Measurements from ENCODE around the gene ETNK2.
"Not testable (repeated sequence)": the region's sequence is repeated elsewhere in the genome, so short reads cannot be mapped to it uniquely, and the experiment has no call there.

ETNK2 gene

DNA sequence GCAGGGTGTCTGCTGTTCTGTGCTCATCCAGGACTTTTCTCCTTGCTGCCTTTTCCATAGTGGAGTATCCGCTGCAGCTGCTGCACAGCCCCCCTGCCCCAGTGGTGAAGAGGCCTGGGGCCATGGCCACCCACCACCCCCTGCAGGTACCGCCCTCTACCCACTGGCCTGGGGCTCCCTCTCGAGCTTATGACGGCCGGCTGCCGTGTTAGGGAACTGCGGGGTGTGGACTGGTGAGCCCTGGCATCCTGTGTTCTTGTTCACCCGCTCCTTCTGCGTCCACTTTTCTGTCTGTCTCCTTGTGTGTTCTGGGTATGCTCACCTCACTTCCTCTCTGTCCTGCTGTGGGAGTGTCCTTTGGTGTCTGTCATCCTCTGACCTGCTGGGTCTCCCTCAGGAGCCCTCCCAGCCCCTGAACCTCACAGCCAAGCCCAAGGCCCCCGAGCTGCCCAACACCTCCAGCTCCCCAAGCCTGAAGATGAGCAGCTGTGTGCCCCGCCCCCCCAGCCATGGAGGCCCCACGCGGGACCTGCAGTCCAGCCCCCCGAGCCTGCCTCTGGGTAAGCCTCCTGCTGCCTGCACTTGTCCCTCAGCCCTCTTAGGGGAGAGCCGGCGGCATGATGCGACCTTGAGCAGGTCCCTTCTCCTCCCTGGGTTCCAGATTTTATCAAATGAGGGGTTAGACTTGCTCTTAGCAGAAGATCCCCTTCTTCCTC is 29.8 kb downstream of the ETNK2 start:
- DNase-seq = no peak

DNA sequence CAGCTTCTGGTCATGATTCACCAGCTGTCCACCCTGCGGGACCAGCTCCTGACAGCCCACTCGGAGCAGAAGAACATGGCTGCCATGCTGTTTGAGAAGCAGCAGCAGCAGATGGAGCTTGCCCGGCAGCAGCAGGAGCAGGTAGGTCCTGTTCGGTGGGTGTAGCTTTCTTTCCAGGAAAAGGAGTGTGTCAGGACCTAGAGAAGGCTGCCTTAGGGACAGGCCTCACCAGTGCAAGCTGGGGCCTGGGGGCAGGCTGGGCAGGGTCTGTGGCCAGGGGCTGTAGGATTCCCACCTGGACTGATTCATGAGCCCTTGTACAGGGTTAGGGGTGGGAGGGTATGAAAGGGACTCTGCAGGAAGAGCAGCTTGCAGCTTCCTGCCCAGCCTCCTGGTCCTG is 35.3 kb downstream of the ETNK2 start:
- DNase-seq = no peak

DNA sequence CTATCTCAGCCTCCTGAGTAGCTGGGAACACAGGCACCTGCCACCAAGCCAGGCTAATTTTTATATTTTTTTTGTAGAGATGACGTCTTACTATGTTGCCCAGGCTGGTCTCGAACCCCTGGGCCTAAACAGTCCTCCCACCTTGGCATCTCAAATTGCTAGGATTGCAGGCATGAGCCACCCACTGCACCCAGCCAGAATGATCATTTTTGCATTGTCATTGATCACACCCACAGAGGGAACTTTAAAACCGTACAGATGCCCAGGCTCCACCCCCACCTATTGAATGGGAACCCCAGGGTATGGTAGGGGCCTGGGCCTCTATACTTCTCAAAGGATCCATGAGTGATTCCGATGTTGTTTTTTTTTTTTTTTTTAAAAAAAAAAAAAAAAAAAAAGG is 36.7 kb downstream of the ETNK2 start:
- DNase-seq = no peak

DNA sequence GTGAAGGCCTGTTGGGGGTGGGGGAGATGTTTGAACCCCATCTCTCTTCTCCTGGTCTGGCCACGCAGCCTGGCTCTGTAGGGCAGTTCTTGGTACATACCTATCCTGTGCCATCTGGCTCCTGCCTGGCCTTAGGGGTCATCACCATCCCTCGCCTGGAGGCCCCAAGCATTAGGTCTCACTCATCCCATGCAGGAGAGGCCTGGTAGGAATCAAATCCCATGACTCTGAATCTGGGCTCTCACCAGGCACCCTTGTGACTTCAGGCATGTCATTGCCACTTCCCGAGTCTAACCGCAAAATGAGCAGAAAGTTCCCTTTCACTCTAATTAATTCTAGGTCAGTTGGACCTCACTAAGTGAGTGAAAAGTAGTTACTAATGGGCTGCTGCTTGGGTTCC is 37.2 kb downstream of the ETNK2 start:
- no peak for DNase-seq

DNA sequence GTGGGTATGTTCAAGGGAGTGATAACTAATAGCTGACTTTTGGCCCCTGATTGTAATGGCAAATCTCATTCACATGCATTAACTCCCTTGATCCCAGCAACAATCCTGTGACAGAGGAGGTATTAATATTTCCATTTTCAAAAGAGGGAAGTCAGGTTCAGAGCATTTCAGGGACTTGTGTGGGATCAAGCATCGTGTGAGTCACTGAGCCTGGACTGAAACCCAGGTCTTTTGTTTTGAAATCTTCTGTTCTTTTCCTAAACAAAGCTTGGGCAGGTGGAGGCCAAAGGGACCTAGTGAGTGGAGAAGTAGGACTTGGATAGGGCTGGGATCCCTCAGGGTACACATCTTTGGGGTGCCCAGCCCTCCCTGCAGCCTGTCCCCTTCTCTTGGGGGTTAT is 37.9 kb downstream of the ETNK2 start:
- DNase-seq = no peak

DNA sequence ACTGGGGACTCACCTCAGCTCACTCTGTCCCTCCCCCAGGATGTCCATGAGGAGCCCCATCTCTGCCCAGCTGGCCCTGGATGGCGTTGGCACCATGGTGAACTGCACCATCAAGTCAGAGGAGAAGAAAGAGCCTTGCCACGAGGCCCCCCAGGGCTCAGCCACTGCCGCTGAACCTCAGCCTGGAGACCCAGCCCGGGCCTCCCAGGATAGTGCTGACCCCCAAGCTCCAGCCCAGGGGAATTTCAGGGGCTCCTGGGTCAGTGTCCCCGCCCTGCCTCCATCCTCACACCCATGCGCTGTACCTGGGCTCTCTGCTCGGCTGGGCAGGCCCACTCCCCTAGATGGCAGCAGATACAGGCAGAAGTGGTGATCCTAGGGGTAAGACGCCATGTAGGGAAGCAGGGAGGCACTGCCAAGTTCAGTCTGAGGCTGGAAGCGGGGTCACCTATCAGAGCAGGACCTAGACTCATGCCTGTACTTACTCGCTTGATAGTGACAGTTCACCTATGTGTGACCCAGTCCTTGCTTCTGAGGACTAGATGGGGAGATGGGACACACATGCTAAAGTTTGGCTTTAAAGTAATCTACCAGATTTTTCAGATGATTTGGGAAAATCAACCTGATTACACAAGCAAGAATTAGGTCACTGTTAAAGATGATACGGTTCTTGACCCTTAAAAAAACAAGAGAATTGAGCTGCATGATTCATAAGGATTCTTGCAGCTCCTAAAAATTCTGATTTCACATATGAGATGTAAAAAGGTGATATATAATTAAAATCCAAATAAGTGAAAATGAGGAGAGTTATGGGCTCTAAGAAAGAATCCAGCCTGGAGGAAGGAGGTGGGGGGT is 38.7 kb downstream of the ETNK2 start:
- DNase-seq = no peak

DNA sequence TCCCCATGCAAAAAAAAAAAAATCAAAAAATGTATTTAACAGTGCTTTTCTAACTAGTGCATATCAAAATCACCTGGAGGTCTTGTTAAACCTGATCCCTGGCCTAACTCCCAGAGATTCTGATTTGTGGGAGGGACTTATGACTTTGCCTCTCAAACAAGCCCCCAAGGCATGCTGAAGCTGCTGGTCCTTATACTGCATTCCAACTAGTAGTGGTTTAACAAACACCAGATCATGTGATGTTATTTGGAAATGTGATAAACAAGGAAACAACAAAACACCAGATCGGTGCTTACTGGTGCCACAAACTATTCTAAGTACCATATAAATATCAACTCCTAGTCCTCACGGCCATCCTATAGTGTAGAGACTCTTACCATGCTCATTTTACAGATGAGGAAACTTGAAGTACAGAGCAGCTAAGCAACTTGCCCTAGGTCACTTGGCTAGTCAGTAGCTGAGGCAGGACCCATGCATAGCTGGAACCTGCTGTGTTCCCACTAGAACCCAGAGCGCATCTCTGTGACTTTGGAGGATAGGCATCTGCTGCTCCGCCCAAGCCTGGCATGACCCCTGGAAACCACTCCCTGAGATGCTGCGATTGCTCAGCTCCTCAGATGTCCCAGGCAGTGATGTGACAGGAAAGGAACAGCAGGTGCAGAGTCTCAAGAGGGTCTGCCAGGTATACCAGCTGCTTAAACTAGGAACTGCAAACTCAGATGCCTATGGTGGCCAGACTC is 40.8 kb downstream of the ETNK2 start:
- no peak for DNase-seq

DNA sequence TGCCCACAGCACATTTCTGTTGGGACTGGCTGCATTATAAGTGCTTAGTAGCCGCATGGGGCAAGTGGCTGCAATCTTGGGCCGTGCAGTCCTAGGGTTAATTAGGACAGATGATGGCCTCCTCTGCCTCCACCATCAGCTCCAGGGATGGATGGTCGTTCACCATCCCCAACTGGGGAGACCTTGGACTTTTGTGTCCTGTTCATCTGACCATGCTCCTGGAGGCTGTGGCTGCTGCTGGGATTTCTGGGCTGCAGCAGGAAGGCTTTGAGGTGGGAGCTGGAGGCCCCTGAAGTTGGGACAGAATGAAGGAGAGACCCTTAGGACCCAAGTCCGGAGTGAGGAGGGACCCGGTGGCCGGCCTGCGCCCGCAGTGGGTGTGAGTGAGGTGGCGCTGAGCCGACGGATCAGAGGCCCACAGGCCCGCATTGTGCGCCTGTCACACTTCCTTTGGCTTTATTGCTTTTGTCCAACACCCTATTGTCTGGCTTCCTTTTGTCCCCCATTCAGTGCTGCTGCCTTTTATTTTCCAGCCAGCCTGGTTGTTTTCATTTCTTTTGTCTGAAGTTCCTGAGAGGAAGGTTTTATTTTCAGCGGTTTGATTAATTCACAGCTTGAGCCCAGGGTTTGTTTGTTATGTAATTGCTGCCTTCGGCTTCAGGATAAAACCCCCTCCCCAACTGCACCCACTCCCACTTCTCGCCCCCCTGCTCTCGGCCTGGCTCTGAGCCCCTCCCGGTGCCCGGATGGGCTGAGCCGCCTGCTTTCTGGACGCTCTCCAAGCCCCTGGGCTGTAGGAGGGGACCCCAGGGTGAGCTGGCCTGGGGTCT is 43.3 kb downstream of the ETNK2 start:
- DNase-seq = no peak

DNA sequence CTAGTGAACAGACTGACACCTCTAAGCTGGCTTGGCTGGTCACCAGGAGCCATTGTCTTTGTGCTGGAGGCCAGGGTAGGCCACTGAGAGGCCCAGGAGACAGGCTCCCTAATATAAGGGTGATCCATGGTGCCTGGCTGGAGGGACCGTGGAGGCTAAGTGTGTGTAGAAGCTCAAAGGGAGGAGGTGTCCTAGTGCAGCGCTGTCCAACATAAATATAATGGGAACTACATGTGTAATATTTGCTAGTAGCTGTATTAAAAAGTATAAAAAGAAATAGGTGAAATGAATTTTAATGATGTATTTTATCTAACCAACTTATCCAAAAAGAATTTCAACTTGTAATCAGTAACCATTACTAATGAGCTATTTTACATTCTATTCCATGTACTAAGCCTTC is 44.0 kb downstream of the ETNK2 start:
- no peak for DNase-seq

DNA sequence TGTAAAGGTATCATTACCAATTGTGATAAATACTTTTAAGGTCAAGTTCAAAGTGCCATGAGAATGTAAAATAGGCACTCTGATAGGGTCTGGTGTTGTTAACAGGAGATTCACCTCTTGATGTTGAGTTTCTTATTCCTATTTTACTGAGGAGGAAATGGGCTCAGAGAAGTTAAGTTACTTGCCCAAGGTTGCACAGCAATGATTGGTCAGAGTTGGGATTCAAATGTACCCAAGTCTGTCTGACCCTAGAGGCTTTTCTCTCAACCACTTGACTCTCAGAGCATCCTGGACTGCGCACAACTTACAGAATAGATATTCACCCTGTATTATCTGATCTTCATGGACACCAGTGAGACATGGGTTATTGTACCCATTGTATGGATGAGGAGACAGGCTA is 45.0 kb downstream of the ETNK2 start:
- DNase-seq = no peak

DNA sequence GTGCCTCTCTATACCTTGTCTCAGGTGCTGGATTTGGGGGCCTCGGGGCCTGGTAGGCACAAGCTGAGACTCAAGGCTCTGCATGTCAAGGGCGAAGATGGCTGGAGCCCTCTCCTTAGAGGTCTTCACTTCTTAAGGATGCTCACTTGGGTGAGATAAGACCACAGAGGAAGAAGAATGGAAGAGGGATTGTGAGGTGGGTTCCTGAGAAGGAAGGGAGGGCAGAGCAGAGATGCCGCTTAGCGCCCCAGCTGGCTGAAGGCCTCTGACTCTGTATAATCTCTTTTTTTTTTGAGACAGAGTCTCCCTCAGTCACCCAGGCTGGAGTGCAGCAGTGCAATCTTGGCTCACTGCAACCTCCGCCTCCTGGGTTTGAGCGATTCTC is 46.7 kb downstream of the ETNK2 start:
- DNase-seq = no peak

DNA sequence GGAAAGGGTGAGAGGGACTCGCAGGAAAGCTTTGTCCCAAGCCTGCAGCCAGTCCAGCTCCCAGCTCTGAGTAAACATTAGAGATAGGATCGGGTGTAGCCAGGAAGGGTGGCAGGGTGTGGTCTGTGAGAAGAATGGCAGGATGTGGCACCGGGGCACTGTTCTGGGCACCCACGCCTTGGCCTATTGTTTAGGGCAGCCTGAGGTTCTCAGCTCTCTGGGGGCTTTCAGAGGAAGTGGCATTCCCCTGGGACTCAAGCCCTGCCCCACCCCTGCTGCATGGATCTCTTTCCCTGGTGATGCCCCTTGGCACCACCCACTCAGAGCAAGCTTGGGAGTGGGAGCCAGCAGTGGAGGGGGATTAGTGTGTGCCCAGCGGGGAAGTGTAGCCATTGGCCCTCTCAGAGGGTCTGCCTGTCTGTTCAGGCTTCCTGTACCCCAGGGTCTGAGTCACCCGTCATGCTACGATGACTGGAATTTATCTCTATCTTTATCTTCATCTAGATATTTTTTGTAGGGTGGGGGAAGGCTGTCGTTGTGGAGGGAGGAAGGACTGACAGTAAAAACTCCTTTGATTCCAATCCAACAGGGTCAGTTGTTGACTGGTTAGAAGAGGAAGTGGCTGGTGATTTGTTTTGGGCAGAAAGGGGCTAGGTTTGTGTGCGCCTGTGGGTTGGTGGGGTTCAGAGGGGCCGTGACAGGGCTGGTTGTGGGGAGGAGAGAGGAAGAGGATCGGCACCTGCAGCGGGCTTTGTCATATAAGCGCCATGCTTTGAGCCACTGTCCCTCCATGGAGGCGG is 47.3 kb downstream of the ETNK2 start:
- no peak for DNase-seq

DNA sequence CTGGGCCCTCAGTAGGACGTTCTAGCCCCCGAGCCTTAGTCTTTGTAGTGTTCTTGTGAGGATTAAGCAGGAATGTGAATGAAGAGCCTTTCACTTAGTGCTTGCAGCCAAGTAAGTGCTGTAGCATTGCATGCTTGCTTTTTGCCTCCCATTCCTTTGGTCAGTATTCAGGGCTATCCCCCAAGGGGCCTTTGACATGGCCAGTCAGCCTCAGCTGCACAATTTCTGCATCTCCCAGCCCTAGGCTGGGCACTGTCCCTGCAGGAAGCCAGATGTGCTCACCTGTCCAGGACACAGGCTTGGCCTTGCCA is 48.5 kb downstream of the ETNK2 start:
- DNase-seq = no peak

DNA sequence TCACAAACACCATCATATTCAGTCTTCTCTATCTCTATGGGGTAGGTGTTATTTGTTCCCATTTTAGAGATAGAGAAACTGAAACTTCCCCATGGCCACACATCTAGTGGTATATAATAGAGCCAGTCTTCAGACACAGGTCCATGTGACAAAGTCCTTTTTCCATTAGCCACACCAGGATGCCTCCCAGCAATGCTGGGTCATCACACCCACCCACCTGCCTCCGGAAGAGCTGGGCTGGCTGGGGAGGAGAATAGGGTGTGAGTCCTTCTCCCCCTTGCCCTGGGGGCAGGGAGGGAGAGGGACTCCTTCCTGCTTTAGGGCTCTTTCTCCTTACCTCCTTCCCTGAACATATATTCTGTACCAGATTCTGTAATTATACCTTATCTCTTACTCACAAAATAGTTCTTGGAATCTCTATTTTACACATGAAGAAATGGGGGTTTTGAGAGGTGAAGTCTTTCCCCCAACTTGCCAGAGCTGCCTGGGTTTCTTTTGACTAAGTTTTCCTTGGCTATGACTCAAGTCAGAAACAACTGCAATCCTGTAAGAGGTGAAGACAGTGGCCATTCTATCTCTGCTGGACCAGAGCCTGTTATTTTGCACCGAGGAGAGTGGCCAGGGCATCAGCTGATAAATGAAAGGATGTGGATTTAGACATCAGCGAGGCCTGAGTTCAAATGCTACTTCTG is 49.0 kb downstream of the ETNK2 start:
- DNase-seq = no peak

DNA sequence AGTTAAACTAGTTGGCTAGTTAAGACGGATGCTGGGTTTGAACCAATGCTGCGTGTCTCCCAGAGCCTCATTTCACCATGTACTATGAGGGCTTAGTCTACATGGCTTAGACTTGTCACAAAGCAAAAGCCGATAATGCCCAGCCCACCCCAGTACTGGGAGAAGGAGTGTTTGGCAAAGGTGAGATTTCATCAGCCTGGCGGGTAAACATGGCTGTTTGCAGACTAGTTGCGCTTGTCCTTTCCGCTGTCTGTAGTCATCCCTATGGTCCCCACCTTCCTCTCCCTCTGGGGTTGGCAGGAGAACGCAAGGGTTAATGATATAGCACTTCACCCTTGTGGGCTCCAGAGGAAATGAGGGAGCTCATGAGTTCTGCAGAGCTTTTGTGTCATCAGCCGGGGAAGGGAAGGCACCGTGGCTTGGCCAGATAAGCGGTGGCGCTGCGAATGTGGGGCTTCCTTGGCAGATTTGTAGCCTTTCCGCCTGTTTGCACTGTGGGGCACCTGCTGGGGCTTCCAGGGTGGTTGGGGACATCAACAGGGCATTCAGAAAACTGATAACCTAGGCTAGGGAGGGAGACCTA is 49.7 kb downstream of the ETNK2 start:
- DNase-seq = no peak

DNA sequence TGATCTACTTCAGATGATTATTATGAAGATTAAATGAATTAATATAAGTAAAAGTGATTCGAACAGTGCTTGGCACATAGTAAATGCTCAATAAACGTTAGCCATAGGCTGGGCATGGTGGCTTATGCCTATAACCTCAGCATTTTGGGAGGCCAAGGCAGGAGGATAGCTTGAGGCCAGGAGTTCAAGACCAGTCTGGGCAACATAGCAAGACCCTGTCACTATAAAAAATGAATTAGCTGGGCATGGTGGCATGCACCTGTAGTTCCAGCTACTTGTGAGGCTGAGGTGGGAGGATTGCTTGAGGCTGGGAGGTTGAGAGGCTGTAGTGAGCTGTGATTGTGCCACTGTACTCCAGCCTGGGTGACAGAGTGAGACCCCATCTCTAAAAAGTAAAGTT is 52.1 kb downstream of the ETNK2 start:
- DNase-seq = not testable (repeated sequence)

DNA sequence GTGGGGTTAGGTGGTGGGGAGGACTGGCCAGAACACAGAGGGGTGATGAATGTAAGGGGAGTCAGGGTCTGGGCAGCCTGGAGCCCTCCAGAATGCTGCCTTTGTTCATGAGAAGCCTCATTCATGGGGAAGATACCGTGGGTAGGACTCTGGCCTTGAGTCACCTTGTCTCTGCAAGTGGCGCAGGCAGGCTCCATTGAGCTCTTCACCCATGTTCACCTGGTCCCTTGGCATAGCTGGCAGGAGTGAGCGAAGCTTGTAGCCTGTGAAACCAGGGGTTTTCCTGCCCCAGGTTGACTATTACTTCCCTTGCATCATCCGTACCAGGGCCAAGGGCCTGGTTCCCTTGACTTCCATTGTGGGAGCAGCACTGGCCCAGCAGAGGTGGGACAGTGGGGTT is 53.2 kb downstream of the ETNK2 start:
- DNase-seq = no peak

DNA sequence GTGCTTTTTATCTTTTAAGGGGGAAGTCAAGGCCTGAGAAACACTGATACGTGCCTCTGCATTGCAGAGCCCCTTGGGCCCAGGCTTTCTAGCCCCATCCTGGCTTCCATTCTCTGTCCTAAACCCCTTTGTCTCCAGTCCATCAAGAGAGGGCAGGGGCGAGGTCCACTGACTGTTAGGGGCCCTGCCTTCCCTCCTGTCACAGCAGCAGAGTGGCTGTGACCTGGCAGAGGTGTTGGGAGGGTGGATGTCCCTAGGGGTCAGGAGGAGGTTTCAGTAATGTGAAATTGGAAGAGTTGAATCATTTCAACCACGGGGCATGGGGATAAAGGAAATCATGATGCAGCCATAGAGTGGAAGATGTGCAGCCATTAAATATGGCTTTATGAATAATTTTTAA is 54.9 kb downstream of the ETNK2 start:
- DNase-seq = no peak

DNA sequence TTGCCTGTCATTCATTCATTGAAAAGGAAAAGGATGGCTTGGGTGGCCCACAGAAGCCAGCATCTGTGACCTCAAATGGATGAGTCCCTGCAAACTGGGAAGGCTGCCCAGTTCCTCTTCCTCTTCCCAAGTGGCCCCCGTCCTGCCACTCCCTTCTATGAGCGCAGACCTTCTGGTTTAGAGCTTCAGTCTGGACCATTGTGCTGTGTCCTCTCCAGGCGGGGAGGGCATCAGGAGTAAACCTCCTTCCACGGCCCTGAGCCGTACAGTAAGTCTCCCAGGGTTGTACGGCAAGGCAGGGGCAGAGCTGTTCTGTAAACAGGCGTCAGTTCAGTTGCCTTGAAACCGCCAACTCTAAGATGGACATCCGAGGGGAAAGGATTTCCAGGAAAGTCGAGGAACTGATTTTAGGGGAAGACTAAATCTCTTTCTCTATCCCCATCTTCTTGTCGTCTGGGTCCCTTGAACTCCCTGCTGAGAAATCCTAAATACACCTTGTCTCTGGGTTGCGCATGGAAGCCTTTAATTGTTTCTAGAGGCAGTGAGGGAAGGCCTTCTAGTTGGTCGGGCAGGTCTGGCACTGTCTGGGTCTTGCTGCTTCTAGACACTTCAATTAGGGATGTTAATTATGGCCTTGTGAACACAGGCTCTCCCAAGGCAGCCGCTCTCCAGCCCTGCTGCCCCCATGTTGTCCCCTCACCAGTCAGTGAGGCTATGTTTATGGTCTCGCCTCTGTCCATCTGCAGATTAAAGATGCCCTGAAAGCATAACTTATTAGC is 56.8 kb downstream of the ETNK2 start:
- no peak for DNase-seq

DNA sequence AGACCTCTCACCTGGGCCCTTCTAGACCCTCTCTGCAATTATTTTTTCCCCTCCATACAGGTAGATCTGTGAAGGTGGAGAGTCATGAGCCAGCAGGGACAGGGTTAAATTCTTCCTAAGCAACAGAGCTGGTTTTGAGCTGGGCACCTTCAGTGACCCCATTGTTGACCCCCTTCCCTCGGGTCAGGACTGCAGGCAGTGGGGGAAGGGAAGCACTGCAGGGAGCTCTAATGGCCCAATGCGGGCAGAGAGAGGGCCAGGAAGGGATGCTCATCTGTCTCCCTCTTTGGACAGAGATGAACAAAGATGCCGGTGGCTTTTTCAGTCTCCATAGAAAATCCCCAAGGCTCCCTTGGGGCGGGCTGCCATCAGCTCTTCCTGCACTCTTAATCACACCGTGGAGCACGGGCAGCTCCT is 57.5 kb downstream of the ETNK2 start:
- DNase-seq = no peak
